H9 (cell line): ENCODE results near the gene HTR7. TPM values are rescaled to one million over a fixed set of nuclear protein-coding genes. Genes with fewer than 3 reads are reported as not detected.

ENCODE experiments used
- DNase-seq: peaks from one replicate; pipeline ENCODE4 v3.0.0-alpha.2; 2017
- H2AFZ ChIP-seq: one replicate; pipeline ENCODE4 v1.6.1; 2013; ENCODE audit warnings: mild to moderate bottlenecking, low read length, control low read depth, moderate library complexity
- H2AK5ac ChIP-seq: 2 replicates; pipeline ENCODE4 v1.6.1; 2013; ENCODE audit warnings: low read length, control low read depth, mixed read lengths; ENCODE audit not compliant: insufficient read length
- H2BK120ac ChIP-seq: one replicate; pipeline ENCODE4 v1.6.1; 2013; ENCODE audit warnings: low read depth, mild to moderate bottlenecking, low read length, control low read depth, inconsistent platforms; ENCODE audit not compliant: poor library complexity, severe bottlenecking
- H2BK12ac ChIP-seq: 2 replicates; pipeline ENCODE4 v1.6.1; 2013; ENCODE audit warnings: low read length, control low read depth, mixed read lengths, low read depth; ENCODE audit not compliant: insufficient read length
- H2BK15ac ChIP-seq: 2 replicates; pipeline ENCODE4 v1.6.1; 2013; ENCODE audit warnings: low read depth, low read length, control low read depth
- H2BK20ac ChIP-seq: one replicate; pipeline ENCODE4 v1.6.1; 2013; ENCODE audit warnings: low read depth, mild to moderate bottlenecking, low read length, control low read depth, inconsistent platforms; ENCODE audit not compliant: poor library complexity, severe bottlenecking
- H2BK5ac ChIP-seq: 2 replicates; pipeline ENCODE4 v1.6.1; 2013; ENCODE audit warnings: low read length, control low read depth, mixed read lengths; ENCODE audit not compliant: insufficient read length
- H3K14ac ChIP-seq: 2 replicates; pipeline ENCODE4 v1.6.1; 2013; ENCODE audit warnings: low read length, control low read depth; ENCODE audit not compliant: insufficient read depth
- H3K18ac ChIP-seq: 2 replicates; pipeline ENCODE4 v1.6.1; 2013; ENCODE audit warnings: low read depth, mild to moderate bottlenecking, mixed read lengths, low read length, control low read depth; ENCODE audit not compliant: insufficient read length
- H3K23ac ChIP-seq: 2 replicates; pipeline ENCODE4 v1.6.1; 2013; ENCODE audit warnings: low read length, control low read depth, mixed read lengths, low read depth; ENCODE audit not compliant: insufficient read length
- H3K23me2 ChIP-seq: 2 replicates; pipeline ENCODE4 v1.6.1; 2013; ENCODE audit warnings: low read depth, mild to moderate bottlenecking, mixed read lengths, low read length, control low read depth; ENCODE audit not compliant: insufficient read length, poor library complexity, severe bottlenecking
- H3K27ac ChIP-seq: 2 replicates; pipeline ENCODE4 v1.5.1; 2013; ENCODE audit warnings: low read length, control low read depth, mixed read lengths, low read depth; ENCODE audit not compliant: insufficient read length
- H3K27me3 ChIP-seq: 2 replicates; pipeline ENCODE4 v1.6.1; 2013; ENCODE audit warnings: low read length, control low read depth, inconsistent platforms; ENCODE audit not compliant: insufficient read depth
- H3K4ac ChIP-seq: 2 replicates; pipeline ENCODE4 v1.6.1; 2013; ENCODE audit warnings: low read depth, mild to moderate bottlenecking, control low read depth, inconsistent platforms, low read length, moderate library complexity
- H3K4me1 ChIP-seq: 2 replicates; pipeline ENCODE4 v1.6.1; 2013; ENCODE audit warnings: low read length, control low read depth, inconsistent platforms; ENCODE audit not compliant: insufficient read depth
- H3K4me2 ChIP-seq: 2 replicates; pipeline ENCODE4 v1.6.1; 2013; ENCODE audit warnings: low read length, control low read depth, mixed read lengths; ENCODE audit not compliant: insufficient read length, insufficient read depth
- H3K56ac ChIP-seq: 2 replicates; pipeline ENCODE4 v1.6.1; 2013; ENCODE audit warnings: low read depth, mild to moderate bottlenecking, mixed read lengths, low read length, control low read depth; ENCODE audit not compliant: insufficient read length
- H3K79me1 ChIP-seq: 2 replicates; pipeline ENCODE4 v1.6.1; 2013; ENCODE audit warnings: low read depth, mild to moderate bottlenecking, moderate library complexity, low read length, control low read depth, inconsistent platforms; ENCODE audit not compliant: insufficient read depth, poor library complexity, severe bottlenecking
- H3K79me2 ChIP-seq: 2 replicates; pipeline ENCODE4 v1.6.1; 2013; ENCODE audit warnings: low read length, control low read depth, inconsistent platforms; ENCODE audit not compliant: insufficient read depth
- H3K9ac ChIP-seq: 2 replicates; pipeline ENCODE4 v1.6.1; 2013; ENCODE audit warnings: low read length, control low read depth, mixed read lengths; ENCODE audit not compliant: insufficient read length; ENCODE audit errors: extremely low read depth
- H3K9me3 ChIP-seq: one replicate; pipeline ENCODE4 v1.6.1; 2013; ENCODE audit warnings: low read depth, low read length, inconsistent platforms; ENCODE audit not compliant: control insufficient read depth
- H3T11ph ChIP-seq: one replicate; pipeline ENCODE4 v1.6.1; 2013; ENCODE audit warnings: mild to moderate bottlenecking, low read length, control low read depth, inconsistent platforms
- H4K20me1 ChIP-seq: one replicate; pipeline ENCODE4 v1.6.1; 2013; ENCODE audit not compliant: control insufficient read depth, insufficient read length, insufficient read depth
- H4K5ac ChIP-seq: 2 replicates; pipeline ENCODE4 v1.6.1; 2013; ENCODE audit warnings: low read depth, mild to moderate bottlenecking, mixed read lengths, low read length, control low read depth; ENCODE audit not compliant: insufficient read length
- H4K8ac ChIP-seq: replicated peaks from 2 replicates; pipeline ENCODE4 v1.6.1; 2013; ENCODE audit warnings: low read length, control low read depth, mixed read lengths, low read depth; ENCODE audit not compliant: insufficient read length
- H4K91ac ChIP-seq: 2 replicates; pipeline ENCODE4 v1.6.1; 2013; ENCODE audit warnings: low read depth, mild to moderate bottlenecking, moderate library complexity, mixed read lengths, low read length, control low read depth; ENCODE audit not compliant: insufficient read length
- H3K27ac Mint-ChIP-seq, 3 experiments: 2 replicates in 2 of 3; 3 replicates in 1 of 3; pipeline ENCODE4 v1.8.0; 2020 to 2021; ENCODE audit warnings: mixed read lengths in 3 of 3, mild to moderate bottlenecking in 1 of 3, moderate library complexity in 1 of 3
- H3K27me3 Mint-ChIP-seq: 2 replicates; pipeline ENCODE4 v1.8.0; 2021; ENCODE audit warnings: low read depth, mild to moderate bottlenecking, moderate library complexity, mixed read lengths
- H3K36me3 Mint-ChIP-seq, 3 experiments: 2 replicates in 2 of 3; 3 replicates in 1 of 3; pipeline ENCODE4 v1.8.0; 2020 to 2021; ENCODE audit warnings: low read depth in 3 of 3, mixed read lengths in 3 of 3; ENCODE audit not compliant: insufficient read depth in 1 of 3
- H3K4me1 Mint-ChIP-seq, 2 experiments: 2 replicates each; pipeline ENCODE4 v1.8.0; 2020; ENCODE audit warnings: mixed read lengths in 2 of 2
- H3K4me3 Mint-ChIP-seq, 2 experiments: 2 replicates in 1 of 2; 3 replicates in 1 of 2; pipeline ENCODE4 v1.8.0; 2020 to 2021; ENCODE audit warnings: mild to moderate bottlenecking in 2 of 2, mixed read lengths in 2 of 2, moderate library complexity in 1 of 2
- H3K9me3 Mint-ChIP-seq, 2 experiments: 2 replicates in 1 of 2; 3 replicates in 1 of 2; pipeline ENCODE4 v1.8.0; 2020; ENCODE audit warnings: mild to moderate bottlenecking in 2 of 2, mixed read lengths in 2 of 2, moderate library complexity in 1 of 2
- WGBS: extraction: QIAGEN DNeasy Blood & Tissue Kit; methylation state at CpG from one replicate; pipeline ENCODE4 v1.1.7; 2013; ENCODE audit warnings: missing lambda C conversion rate, low lambda C conversion rate, mixed read lengths; ENCODE audit not compliant: insufficient read length; ENCODE audit errors: extremely low coverage; 5-methylcytosine and 5-hydroxymethylcytosine counted together
- total RNA-seq: library from RNA; stranded (reverse); gene quantifications from 2 replicates; pipeline ENCODE4 v1.2.1, GENCODE V29; 2021
- TF ChIP-seq, protein P1 (sequence below): fragments of 200-600 bp; sonication (generic); conservative IDR thresholded peaks from 3 replicates; pipeline ENCODE4 v1.8.0; 2021; ENCODE audit warnings: antibody characterized with exemption, mild to moderate bottlenecking

HTR7 gene
- total RNA-seq, 1 experiment from 2014 or later, result 21.3 TPM

DNA sequence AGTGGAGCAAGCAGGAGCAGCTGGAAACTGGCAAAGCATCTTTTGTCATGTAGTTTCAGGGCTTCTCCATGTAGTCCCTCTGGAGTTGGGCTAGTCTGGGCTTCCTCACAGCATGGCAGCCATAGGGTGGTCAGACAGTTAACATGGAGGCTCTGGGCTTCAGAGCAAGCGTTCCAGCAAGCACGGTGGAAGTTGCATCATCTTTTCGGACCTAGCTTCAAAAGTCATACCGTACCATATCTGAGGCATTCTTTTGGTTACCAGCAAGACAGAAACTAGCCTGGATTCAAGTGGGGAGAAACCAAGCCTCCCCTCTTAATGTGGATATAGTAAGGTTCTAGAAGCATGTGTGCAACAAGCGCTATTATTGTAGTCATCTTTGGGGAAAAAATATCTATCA is 135.0 kb downstream of the HTR7 start:
- Mint-ChIP-seq H3K27me3 (no peaks in the 10 kb centered on the region), H3K36me3 (no peaks in the 10 kb centered on the region), H3K4me3 (no peak overlapping the region), H3K27ac (peak overlapping the region in 2 of 3 experiments; percentile 23 to 74; a peak in 3 of 7 replicates), H3K9me3 (0 out of 5 replicates have a peak, but pooled peaks cover 0 to 2% of the 10 kb centered on the region in 2 experiments), H3K4me1 (peaks cover 31 to 33% of the 10 kb centered on the region in 2 experiments)
- Histone ChIP-seq H2BK12ac (no peak overlapping the region), H3K23me2 (no peaks in the 10 kb centered on the region), H3K56ac (no peak overlapping the region), H2AFZ (no peak overlapping the region), H3K4me1 (no peaks in the 10 kb centered on the region; the same call in 1 of the 2 replicates), H2BK120ac (no peak overlapping the region), H3K27me3 (no peaks in the 10 kb centered on the region), H3K27ac (no peak overlapping the region), H2BK20ac (peak overlapping the region; percentile 26), H4K8ac (no peak overlapping the region), H3K23ac (no peak overlapping the region), H2AK5ac (no peak overlapping the region), H3K9ac (no peak overlapping the region), H3K79me2 (no peaks in the 10 kb centered on the region), H3K4me2 (no peak overlapping the region), H3K4ac (no peak overlapping the region), H2BK5ac (no peak overlapping the region), H3K9me3 (no peaks in the 10 kb centered on the region), H3K14ac (no peak overlapping the region), H2BK15ac (no peak overlapping the region), H3K18ac (no peak overlapping the region), H4K91ac (no peak overlapping the region), H4K5ac (no peak overlapping the region), H4K20me1 (no peaks in the 10 kb centered on the region), H3K79me1 (no peaks in the 10 kb centered on the region), H3T11ph (no peak overlapping the region)
- whole genome bisulfite sequencing, result no CpG with 5 or more reads among the region's 5 CpGs
- DNase-seq, result no peak
- TF ChIP-seq, protein P1, sequence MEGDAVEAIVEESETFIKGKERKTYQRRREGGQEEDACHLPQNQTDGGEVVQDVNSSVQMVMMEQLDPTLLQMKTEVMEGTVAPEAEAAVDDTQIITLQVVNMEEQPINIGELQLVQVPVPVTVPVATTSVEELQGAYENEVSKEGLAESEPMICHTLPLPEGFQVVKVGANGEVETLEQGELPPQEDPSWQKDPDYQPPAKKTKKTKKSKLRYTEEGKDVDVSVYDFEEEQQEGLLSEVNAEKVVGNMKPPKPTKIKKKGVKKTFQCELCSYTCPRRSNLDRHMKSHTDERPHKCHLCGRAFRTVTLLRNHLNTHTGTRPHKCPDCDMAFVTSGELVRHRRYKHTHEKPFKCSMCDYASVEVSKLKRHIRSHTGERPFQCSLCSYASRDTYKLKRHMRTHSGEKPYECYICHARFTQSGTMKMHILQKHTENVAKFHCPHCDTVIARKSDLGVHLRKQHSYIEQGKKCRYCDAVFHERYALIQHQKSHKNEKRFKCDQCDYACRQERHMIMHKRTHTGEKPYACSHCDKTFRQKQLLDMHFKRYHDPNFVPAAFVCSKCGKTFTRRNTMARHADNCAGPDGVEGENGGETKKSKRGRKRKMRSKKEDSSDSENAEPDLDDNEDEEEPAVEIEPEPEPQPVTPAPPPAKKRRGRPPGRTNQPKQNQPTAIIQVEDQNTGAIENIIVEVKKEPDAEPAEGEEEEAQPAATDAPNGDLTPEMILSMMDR, result no peak
